Esophagus mucosa (tissue), 1 donor: ENCODE results near the gene SESTD1. TPM values are rescaled to one million over a fixed set of nuclear protein-coding genes. Genes with fewer than 3 reads are reported as not detected.

ENCODE experiments used
- ATAC-seq: fragments of 200-7000 bp; cut with Tn5 transposase; one replicate; pipeline ENCODE4 v1.9.1; 2020
- total RNA-seq: library from RNA; stranded (reverse); gene quantifications from one replicate; pipeline ENCODE4 v1.2.4, GENCODE V29; 2023
- donor health status: DM: yes; HTN: yes; CAD: no.

The SESTD1 gene
- total RNA-seq, 1 donor from 2014 or later = 19.8 TPM

GRCh38 chr2:179181002-179181401 is 83.6 kb downstream of the SESTD1 start:
- no peak for ATAC-seq

GRCh38 chr2:179180242-179180641 is 84.4 kb downstream of the SESTD1 start:
- no peak for ATAC-seq

GRCh38 chr2:179179719-179180118 is 84.9 kb downstream of the SESTD1 start:
- no peak for ATAC-seq

- ATAC-seq = no peak
Measured at GRCh38 chr2:179177694-179178093, 86.9 kb downstream of the SESTD1 start.

GRCh38 chr2:179174240-179174639 is 90.4 kb downstream of the SESTD1 start:
- no peak for ATAC-seq

GRCh38 chr2:179172894-179173293 is 91.7 kb downstream of the SESTD1 start:
- ATAC-seq = no peak

- no peak for ATAC-seq
Measured at GRCh38 chr2:179171371-179171770, 93.3 kb downstream of the SESTD1 start.

- ATAC-seq = no peak
Measured at GRCh38 chr2:179170901-179171300, 93.7 kb downstream of the SESTD1 start.

GRCh38 chr2:179165356-179166000 is 99.2 kb downstream of the SESTD1 start:
- ATAC-seq = no peak

GRCh38 chr2:179141206-179141605 is 123.4 kb downstream of the SESTD1 start:
- ATAC-seq = no peak

GRCh38 chr2:179140571-179140970 is 124.1 kb downstream of the SESTD1 start:
- ATAC-seq = no peak

- no peak for ATAC-seq
Measured at GRCh38 chr2:179139506-179139905, 125.1 kb downstream of the SESTD1 start.

GRCh38 chr2:179137200-179137759 is 127.4 kb downstream of the SESTD1 start:
- peak; percentile 60 for ATAC-seq

- ATAC-seq = no peak
Measured at GRCh38 chr2:179133016-179133415, 131.6 kb downstream of the SESTD1 start.

GRCh38 chr2:179132076-179132475 is 132.6 kb downstream of the SESTD1 start:
- ATAC-seq = no peak

- ATAC-seq = no peak
Measured at GRCh38 chr2:179130560-179130959, 134.1 kb downstream of the SESTD1 start.

GRCh38 chr2:179129574-179130238 is 134.9 kb downstream of the SESTD1 start:
- ATAC-seq = no peak

GRCh38 chr2:179125404-179125803 is 139.2 kb downstream of the SESTD1 start:
- ATAC-seq = no peak

- no peak for ATAC-seq
Measured at GRCh38 chr2:179124282-179124681, 140.3 kb downstream of the SESTD1 start.

- ATAC-seq = no peak
Measured at GRCh38 chr2:179123272-179123662, 141.4 kb downstream of the SESTD1 start.

GRCh38 chr2:179107737-179108136 is 156.9 kb downstream of the SESTD1 start:
- ATAC-seq = no peak

- peak; percentile 98 for ATAC-seq
Measured at GRCh38 chr2:179106676-179107428, 157.8 kb downstream of the SESTD1 start.

- no peak for ATAC-seq
Measured at GRCh38 chr2:179106342-179106675, 158.3 kb downstream of the SESTD1 start.

- peak; percentile 18 for ATAC-seq
Measured at GRCh38 chr2:179104736-179105135, 159.9 kb downstream of the SESTD1 start.
